ENCODE measurements around the gene HELZ2.
"Not testable (repeated sequence)": the region's sequence is repeated elsewhere in the genome, so short reads cannot be mapped to it uniquely, and the experiment has no call there.

Gene HELZ2

DNA sequence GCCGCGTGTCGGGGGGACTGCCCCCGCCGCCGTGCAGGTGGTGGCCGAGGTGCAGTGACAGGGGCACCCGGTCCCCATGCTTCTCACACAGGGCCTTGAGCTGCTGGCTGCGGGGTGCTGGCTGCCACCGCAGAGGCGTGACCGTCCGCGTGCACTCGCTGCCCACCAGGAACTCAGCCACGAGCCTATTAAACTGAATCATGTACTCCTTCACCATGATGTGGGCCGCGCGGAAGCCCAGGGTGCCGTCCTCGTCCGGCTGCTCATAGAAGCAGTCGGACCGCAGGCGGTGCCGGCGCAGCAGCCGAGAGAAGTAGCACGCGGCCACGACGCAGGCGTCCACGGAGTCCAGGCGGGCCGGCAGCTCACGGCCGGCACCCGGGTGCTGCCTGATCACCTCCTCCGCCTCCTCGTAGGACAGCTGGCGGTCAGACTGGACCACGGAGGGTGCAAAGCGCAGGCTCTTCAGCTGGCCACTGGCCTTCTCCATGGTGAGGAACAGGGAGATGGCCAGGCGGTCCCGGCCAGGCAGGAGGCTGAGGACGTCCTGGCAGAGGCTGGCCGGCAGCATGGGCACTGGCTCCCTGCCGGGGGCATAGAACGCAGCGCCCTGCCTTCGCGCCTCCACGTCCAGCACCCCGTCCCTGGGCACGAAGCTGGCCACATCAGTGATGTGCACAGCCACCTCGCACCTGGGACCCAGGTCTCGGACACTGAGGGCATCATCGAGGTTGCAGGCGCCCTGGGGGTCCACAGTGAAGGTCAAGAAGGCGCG is 9.8 kb downstream of the HELZ2 start:
- DNase-seq = no peak

DNA sequence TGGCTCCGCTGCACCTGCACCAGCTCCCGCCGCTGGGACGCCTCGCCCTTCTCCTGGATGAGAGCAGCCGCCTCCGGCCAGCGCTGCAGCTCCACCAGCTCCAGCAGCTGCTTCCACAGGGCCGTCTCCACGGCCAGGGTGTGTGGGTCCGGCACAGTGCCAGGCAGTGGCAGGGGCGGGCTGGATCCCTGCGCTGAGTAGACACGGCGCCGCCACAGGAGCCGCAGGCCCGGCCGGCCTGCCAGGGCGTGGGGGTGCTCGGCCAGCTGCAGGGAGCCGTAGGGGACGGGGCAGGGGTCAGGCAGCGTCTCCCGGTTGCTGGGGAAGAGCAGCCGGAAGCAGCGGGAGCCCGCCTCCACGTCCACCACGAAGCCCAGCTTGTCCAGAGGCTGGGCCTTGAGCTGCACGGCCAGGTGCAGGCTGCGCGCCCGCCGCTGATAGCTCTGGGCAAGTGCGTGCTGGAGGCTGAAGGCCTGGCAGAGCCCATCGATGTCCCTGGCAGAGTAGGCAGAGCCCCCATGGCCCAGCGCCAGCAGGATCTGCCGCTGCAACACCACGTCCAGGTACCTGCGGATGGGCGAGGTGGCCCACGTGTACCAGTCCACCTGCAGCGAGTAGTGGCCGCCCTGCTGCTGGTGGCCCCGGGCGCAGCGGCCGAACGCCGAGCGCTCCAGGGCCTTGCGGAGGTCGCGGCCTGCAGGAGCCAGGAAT is 10.7 kb downstream of the HELZ2 start:
- no peak for DNase-seq

DNA sequence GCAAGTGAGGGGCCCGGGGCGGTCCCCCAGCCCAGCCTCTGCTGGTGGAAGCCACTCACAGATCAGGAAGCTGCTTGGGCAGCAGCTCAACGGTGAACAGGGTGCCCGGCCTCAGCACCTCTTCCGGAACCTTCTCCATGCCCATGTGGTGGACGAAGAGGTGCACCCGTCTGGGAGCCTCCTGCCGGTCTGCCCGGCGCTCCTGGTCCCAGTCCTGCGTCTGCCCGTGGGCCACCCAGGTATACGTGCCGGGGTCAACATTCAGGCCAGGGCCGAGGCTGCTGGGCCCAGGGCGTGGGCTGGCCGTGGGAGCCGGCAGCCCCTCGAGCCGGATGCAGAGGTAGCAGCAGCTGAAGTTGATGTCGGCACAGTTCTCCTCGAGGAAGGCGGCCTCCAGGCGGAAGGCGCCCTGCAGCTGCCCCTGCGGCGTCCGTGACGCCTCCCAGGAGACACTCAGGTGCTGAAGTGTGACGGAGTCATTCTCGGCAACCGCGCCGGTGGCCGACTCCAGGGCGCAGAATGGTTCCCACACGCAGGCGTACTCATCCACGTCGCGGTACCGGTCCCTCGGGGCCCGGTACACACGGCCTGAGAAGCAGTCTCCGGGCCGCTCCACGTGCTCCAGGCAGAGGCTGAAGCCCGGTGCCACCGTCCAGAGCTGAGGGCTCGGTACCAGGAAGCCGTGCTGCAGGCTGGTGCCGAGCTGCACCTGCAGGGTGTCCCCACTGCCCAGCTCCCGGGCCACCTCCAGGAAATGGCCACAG is 11.4 kb downstream of the HELZ2 start:
- DNase-seq = no peak

DNA sequence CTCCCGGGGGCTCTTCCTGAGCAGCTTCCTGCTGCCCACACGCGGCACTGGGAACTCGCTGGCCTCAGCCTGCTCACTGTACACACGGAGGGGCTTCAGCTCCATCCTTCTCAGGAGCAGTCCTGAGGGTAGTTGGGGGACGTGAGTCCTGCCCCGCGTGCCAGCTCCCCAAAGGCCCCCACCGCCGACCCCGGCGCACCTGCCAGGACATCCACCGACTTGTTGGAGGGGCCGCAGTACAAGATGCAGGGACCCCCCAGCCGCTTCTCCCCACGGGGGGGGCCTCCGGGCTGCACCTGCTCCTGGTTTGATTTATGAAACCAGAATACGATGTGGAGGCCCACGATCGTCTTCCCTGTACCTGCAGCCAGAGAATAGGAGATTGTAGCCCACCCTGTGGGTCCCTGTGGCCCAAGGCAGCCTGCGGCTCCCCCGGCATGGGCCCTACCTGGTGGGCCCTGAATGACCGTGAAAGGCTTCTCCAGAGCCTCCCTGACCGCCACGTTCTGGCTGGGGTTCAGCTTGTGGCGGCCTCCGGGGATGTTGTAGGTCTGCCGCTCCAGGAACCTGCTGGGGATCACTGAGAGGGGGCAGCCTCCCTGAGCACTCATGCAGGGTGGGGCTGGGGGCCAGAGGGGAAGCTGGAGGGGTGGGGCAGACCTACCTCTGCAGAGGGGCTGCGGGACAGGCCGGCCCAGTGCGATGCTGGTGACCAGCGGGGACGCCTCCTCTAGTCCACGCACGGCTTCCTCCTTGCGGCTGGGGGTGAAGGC is 12.2 kb downstream of the HELZ2 start:
- no peak for DNase-seq

DNA sequence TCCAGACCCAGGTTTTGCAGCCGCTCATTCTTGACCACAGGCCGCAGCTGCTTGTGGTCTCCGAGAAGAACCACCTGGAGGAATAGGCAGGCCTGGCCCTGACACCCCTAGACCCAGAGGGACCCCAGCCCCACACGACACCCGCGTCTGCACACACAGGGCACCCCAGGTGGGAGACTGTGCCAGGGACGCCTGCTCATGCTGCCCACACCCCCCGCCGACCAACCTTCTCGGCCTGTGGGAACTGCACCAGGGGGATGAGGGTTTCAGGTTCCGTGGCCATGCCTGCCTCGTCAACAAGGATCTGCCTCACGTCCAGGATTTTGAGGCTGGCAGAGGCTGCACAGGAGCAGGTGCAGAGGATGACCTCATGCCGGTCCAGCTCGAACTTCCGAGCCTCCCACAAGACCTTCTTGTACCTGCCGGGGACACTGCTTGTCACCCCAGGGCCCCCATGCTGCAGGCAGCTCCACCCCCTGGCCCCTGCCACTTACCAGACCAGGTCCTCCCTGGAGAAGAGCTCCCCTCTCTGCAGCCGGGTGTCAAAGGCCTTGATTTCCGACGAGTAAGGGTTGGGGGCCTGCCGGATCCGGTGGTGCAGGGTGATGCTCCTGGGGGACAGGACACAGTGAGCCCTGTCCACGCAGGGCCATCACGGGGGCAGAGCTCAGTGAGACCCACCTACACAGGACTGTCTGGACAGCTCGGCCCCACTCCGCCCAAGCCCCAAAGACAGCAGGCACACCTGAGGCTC is 13.0 kb downstream of the HELZ2 start:
- DNase-seq = no peak

DNA sequence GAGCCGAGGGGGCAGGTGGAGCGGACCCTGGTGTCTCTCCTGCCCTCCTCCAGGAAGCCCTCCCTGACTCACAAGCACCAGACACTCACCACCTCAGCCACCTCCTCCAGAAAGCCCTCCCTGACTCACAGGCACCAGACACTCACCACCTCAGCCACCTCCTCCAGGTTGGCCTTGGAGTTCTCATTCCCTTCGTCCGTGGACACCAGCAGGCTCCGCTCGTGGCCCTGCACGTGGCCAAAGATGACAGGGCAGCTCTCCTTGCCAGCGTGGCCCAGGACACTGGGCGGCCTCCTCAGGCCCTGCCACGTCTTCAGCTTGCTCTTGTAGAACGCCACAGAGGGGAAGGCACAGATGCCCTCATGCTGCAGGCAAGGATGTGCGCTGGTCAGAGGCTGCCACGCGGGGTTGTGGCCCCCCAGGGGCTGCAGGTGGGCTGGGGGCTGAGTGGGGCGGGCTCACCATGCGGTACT is 13.7 kb downstream of the HELZ2 start:
- DNase-seq = no peak

DNA sequence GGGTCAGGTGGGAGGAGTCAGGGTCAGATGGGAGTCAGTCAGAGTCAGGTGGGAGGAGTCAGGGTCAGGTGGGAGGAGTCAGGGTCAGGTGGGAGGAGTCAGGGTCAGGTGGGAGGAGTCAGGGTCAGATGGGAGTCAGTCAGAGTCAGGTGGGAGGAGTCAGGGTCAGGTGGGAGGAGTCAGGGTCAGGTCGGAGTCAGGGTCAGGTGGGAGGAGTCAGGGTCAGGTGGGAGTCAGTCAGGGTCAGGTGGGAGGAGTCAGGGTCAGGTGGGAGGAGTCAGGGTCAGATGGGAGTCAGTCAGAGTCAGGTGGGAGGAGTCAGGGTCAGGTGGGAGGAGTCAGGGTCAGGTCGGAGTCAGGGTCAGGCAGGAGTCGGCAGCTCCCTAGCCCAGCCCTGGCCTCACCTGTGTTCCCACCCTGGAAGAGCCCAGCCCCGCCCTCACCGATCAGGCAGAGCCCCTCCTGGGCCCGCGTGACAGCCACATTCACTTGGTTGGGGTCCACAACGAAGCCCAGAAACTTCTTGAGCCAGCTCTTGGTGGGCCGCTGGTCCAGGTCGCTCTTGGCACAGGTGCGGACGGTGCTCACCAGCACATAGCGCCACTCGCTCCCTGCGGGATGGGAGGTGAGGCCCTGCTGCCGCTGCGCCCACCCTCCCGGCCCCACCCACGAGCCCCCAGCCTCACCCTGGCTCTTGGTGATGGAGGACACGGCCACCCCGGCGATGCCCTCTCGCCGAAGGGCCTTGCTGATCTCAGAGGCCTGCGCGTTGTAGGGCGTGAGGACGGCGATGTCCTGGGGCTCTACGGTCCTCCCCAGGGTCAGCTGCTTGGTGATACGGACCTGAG is 14.3 kb downstream of the HELZ2 start:
- not testable (repeated sequence) for DNase-seq

DNA sequence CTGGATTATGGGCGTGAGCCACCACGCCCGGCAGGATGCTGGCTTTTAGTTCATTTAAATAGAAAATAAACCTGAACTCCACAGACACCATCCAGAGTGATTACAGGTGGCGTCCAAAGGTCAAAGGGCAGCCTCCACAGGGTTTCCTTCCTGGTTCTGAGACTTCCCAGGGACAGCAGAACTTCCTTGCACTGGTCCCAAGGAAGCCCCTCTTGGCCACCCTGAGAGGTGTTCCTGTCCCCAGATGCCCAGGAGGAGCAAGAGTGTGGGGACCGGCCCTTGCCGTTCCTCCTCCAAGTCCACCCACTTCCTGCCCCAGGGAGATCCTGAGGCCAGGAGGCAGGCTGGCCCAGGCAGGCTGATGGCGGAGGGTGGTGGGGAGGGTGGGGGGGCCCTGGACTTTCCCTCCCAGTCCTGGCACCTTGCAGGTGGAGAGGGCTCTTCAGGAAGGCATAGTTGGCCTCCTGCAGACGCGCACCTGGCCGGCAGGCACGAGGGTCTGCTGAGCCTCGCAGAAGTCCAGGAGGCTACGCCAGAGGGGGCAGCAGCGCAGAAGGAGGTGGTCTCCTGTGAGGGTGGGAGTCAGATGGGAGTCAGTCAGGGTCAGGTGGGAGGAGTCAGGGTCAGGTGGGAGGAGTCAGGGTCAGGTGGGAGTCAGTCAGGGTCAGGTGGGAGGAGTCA is 15.1 kb downstream of the HELZ2 start:
- no peak for DNase-seq

DNA sequence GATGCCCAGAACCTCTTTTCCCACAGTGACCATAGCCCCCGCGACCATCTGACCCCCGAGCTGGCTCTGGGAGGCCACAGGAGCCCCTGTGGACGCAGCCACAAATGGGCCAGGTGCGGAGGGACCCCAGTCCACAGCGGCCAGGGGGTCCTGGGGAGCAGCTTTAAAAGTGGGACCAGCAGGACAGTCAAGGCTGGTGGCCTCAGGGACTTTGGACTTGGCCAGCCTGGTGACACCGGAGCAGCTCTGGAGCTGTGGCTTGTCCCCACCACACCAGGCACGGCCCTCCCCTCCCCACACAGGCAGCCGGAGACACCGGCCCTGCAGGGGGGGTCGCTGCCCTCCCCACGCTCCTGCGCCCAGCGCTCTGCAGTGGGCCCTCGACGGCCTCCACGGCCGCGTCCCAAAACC is 16.6 kb downstream of the HELZ2 start:
- DNase-seq = no peak

DNA sequence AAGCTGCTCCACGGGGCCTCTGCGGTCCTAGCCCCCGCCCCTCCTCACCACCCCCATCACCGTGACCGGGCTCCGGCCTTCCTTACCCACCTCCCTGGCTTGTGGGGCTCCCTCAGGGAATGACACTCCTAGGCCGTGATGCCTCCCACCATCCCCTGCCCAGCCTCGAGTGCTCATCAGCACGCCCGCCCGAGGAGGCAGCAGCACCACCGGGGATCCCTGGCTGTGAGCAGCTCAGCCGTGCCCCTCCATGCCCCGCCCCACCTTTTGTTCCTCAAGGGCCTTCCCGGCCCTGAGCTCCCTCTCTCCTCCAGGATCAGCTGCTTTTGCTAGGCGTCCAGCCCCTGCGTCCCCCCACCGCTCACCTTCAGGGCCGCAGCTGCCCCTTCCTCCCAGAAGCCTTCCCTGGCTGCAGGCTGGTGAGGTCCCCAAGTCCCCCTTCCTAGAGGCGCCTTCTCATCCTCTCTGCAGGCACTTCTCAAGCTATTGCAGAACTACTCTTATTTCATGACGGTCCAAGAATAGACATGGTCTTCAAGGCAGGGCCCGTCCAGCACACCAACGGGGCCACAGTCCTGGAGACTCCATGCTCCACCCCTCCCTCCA is 17.1 kb downstream of the HELZ2 start:
- no peak for DNase-seq

DNA sequence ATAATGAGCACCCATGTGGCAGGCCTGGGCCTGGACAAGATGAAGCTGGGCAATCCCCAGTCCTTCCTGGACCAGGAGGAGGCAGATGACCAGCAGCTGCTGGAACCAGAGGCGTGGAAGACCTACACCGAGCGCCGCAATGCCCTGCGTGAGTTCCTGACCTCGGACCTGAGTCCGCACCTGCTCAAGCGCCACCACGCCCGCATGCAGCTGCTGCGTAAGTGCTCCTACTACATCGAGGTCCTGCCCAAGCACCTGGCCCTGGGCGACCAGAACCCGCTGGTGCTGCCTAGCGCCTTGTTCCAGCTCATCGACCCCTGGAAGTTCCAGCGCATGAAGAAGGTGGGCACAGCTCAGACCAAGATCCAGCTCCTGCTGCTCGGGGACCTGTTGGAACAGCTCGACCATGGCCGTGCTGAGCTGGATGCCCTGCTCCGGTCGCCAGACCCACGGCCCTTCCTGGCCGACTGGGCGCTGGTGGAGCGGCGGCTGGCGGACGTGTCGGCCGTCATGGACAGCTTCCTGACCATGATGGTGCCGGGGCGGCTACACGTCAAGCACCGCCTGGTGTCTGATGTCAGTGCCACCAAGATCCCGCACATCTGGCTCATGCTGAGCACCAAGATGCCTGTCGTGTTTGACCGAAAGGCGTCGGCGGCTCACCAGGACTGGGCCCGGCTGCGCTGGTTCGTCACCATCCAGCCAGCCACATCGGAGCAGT is 18.2 kb downstream of the HELZ2 start:
- no peak for DNase-seq

DNA sequence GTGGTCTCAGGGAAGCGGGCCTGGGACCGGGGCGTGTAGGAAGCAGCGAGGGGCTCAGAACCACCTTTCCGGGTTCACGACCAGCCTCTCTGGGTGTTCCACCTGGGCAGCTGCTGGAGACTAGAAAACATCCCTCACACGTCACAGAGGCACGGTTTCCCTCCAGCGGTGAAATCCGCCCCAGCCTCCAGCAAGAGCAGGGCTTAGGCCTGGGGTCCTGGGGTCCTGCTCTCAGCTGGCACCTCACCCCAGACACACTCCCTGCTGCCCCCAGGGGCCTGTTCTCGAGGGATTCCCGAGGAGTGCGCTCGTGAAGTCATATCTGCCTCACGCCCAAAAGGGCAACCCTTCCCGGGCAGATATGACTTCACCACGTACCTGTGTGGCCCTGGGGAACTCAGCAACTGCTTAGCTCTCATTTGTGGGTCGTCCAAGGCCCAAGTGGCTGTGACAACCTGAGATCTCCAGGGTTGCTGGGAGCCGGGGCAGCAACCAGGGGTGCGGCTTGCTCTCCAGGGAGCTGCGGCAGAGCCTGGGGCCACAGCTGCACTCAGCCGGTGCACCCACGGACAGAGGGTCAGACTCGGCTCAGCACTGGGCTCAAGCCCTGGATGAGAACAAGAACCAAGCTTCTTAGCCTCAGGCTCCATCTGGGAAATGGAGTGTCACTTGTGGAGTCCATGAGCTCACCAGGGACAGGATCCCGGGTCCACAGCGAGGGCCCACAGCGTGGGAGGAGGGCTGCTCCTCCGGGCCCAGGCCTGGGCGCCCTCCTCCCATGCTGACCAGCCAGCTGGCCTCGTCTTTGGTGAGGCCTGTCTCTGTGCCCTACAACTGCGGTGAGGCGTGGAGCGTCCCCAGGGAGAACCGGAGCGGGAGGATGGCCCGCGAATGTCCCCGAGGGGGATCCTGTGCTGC is 19.4 kb downstream of the HELZ2 start:
- DNase-seq = no peak

DNA sequence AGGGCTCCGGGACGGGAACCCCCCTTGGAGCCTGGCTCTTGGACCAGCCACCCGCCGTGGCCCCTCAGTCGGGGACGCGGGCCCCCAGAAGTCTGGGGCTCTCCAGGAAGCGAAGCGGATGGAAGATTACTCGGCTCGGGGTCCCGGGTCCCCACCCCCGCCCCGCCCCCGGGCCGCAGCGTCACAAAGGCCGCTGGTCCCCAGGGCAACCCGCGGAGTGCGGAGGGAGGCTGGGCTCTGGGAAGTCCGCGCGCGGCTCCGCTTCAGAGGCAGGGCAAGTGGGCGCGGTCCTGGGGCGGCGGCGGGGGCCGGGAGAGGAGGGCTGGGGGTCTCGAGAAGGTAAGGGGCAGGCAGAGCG is 20.1 kb downstream of the HELZ2 start, which contains the start of gene FNDC11:
FNDC11 (plus strand) TSS at position 227 of the 358 bp plus-strand sequence. CDS start 1,505 bp downstream, outside the sequence.
- DNase-seq = no peak

DNA sequence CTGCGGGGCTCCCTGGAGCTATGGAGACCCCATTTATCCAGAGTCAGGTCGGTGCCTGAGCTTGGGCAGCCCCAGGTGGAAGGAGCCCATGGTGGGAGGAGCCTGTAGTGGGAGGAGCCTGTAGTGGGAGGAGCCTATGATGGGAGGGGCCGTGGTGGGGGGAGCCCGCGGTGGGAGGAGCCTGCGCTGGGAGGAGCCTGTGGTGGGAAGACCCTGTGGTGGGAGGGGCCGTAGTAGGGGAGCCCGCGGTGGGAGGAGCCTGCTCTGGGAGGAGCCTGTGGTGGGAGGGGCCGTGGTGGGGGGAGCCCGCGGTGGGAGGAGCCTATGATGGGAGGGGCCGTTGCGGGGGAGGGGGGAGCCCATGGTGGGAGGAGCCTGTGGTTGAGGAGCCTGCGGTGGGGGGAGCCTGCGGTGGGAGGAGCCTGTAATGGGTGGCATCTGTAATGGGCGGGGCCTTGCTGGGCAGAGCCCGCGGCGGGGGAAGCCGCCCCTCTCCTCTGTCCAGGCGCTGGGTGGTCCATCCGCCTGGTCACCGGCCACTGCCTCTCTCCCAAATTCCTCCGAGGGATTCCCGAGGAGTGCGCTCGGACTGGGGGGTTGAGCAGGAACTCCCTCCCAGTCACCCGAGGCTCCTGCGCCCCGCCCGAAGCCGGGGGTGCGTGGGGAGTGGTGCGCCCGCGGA is 20.6 kb downstream of the HELZ2 start:
- DNase-seq = peak; percentile 70

DNA sequence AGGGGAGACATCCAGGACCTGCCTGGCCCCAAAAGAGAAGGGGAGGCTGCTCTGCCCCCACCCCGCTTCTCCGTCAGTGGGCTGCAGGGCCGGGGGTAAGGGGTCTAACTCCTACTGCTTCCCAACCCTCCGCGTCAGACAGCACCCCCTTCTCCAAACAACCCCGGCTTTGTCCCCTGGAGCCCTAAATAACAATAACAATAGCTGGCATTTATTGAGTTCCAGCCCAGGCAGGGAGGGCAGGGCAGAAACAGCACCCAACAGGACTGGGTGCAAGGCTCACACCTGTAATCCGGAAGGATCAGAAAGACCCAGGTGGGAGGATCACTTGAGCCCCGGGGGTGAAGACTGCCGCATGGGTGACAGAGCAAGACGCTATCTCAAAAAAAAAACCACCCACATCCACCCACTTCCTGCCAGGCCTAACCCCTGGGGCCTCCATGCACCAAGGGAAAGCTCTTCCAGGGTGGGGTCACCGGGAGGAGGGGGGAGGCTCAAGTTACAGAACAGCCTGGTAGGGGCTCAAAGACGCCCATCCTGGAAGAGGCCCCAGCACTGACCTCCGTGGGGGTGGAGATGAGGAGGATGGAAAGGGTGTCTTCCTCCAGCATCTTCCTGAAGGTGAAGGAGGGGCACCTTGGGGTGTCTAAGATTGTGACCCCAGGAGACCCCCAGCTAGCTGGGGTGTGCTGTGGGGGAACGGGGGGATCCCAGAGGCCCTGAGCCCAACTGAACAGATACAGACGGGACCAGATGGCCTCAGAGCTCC is 21.4 kb downstream of the HELZ2 start:
- DNase-seq = no peak

DNA sequence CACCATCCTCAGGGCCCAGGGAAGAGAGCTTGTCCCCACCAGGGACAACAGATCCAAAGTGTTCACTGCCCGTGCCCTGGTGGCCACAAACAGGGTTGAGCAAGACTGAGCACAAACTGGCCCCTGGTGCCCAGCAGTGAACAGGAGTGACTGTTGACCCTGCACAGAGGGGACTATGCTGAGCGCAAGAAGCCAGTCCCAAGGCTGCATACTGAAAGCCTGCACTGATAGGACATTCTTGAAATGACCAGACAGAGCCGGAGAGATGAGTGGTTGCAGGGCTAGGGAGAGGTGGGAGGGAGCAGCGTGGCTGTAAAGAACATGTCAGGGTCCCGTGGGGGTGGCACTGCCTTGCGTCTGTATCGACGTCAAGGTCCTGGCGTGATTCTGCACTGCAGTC is 23.0 kb downstream of the HELZ2 start:
- DNase-seq = no peak

Data from NCI-H1048 (cell line).